CD4-positive, alpha-beta T cell treated with Interleukin-4 for 4 hours (primary cell): Measurements from ENCODE around the gene CEP104.

Source experiments
- DNase-seq: peaks from one replicate; pipeline ENCODE4 v3.0.0-alpha.2; 2020

Gene CEP104

DNA sequence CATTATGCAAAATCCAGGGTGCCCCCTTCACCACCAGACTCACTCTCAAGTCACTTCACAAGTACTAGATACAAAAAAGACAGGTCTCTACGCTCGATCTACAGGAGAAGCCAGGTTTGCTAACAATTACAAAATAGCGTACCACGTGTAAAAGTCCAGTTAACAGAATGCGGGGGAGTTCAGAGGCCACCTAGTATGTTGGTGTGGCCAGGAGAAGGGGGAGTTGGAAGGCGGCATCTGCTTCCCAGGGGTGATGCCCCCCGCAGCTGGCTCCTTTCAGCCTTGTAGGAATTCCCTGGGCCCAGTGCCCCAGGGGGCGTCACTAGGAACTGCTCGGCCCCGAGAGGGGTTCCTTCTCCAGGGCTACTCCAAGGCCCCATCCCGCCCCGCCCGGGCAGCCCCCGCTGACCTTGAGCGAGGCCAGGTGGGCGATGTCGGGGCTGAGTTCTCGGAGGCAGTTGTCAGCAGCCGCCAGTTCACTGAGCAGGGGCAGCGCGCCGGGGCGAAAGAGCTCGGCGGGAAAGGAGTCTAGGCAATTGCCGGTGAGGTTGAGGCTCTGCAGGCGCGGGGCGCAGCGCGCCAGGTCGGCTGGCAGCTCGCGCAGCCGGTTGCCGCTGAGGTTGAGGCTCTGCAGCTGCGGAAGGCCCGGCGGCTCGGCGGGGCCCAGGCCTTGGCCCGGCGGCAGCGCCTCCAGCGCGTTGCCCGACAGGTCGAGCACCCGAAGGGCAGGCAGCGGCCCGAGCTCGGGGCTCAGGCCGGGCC lies 61.4 kb downstream of the CEP104 start:
- no peak for DNase-seq

- DNase-seq = no peak
These were observed 66.1 kb downstream of the CEP104 start for GRCh38 chr1:3790952-3791351.

DNA sequence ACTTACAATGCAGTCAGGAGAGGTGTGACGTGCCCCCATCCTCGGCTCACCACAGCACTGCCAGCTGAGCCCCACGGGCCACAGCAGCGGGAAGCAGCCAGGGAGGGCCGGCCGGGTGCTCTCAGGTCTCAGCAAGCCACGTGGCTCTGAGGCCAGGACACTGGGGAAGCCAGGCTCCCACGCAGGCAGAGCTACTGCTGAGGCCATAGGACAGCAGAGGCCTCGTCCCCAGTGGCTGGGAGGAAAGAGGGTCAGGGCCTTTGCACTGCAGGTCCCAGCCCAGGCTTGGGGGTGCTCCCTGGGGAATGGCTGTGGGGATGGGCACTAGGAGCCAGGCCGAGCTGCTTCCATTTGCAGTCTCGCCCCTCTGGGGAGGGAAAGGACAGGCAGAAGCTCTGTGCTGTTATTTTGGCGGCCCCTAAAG lies 66.5 kb downstream of the CEP104 start:
- no peak for DNase-seq

GRCh38 chr1:3789421-3790300 lies 67.3 kb downstream of the CEP104 start:
- no peak for DNase-seq

DNA sequence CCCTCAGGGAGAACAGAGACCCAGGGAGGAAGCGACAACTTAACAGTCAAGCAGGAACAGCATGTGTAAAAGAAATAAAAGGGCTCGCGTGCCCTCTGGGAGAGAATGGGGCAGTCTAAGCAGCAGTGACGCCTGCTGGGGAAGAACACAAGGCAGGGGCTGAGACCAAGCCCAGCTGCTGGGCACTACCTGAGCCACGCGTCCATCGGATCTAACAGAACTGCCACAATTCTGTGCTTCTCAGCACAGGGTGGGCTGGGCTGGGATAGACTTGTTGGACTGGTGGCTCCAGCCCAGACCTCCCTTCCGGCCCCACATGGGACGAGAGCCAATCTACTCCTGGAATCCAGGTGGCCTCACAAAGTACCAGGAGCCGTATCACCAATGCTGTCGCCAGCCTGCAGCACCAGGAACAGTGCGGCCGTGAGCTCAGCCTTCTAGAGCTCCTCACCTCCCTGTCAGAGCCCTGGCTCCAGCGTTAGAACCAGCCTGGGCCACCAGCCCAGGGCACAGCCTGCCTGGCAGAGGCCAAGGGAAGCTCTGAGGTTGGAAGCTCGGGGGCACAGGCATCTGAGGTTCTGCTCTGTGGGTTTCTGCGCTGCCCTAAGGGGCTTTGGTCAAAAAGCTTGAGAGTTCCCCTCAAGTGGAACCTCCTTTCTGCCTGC lies 68.1 kb downstream of the CEP104 start:
- no peak for DNase-seq

GRCh38 chr1:3787745-3788605 lies 69.0 kb downstream of the CEP104 start:
- DNase-seq = no peak

- DNase-seq = peak; percentile 4
These were observed 69.7 kb downstream of the CEP104 start for GRCh38 chr1:3787349-3787715.

DNA sequence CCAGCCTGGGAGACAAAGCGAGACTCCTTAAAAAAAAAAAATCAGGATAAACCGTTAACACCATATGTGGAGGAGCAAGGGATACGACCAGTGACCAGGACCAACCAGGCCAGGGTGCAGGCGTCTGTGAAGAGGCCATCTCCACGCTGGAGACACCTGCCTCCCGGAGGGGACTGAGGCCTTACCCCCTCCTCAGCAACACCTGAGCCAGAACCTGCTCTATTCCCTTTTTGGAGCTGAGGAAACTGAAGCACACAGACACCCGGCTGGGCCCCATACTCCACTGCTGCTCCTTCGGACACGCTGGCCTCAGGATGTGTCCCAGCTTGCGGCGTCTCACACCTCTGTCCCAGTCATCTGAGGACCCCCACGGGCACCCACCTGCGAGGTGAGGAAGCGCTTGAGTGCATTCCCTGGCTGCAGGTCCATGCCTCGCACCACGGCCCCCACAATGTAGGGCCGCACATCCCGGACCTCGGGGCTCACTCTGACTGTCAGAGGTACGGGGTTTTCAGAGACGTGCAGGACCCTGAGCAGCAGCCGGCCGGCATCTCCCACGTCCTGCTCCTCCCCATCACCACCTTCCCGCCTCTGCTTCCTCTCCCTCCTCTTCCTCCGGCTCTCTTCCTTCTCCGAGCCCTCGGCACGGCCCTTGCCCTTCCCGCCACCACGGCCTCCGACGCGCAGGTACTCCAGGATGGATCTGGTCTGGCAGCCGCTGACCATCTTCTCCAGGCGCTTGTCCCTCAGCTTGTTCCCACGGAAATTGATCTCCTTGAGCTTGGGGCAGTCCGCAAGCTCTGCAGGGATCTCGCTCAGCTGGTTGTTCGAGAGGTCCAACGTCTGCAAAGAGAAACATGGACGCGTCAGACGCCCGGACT lies 70.3 kb downstream of the CEP104 start:
- DNase-seq = no peak

GRCh38 chr1:3785456-3786157 lies 71.4 kb downstream of the CEP104 start:
- no peak for DNase-seq

GRCh38 chr1:3785045-3785444 lies 72.0 kb downstream of the CEP104 start:
- DNase-seq = no peak

- DNase-seq = no peak
These were observed 73.1 kb downstream of the CEP104 start for GRCh38 chr1:3783651-3784474.

- no peak for DNase-seq
These were observed 76.1 kb downstream of the CEP104 start for GRCh38 chr1:3780901-3781300.

GRCh38 chr1:3779912-3780416 lies 77.0 kb downstream of the CEP104 start:
- no peak for DNase-seq

DNA sequence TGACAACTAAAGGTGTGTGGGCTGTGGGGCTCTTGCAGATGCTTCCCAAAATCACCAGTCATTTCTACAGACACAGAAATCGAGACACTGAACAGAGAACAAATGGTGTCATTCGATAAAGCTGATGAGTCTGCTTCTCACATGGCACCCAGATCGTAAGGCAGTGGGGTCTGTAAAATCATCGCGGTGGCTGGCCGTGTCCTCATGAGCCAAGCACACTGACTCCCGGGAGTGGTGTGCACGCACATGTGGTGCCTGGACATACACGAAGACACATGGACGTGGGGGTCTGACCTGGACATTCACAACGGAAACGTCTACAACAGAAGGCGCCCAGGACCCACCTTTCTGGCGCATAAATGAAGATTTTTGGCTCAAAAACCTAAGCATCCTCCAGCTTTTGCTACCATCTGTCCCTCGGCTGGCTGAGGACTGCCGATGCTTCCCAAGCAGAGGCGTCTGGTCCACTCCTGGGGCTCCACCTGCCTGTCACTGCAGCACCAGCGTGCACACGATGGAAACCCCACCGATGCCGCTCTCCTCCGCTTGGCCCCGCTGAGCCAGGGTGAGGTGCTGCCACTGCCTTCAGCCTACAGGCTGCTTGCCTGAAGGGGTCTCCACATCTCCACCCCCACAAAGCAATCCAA lies 77.6 kb downstream of the CEP104 start:
- DNase-seq = no peak

DNA sequence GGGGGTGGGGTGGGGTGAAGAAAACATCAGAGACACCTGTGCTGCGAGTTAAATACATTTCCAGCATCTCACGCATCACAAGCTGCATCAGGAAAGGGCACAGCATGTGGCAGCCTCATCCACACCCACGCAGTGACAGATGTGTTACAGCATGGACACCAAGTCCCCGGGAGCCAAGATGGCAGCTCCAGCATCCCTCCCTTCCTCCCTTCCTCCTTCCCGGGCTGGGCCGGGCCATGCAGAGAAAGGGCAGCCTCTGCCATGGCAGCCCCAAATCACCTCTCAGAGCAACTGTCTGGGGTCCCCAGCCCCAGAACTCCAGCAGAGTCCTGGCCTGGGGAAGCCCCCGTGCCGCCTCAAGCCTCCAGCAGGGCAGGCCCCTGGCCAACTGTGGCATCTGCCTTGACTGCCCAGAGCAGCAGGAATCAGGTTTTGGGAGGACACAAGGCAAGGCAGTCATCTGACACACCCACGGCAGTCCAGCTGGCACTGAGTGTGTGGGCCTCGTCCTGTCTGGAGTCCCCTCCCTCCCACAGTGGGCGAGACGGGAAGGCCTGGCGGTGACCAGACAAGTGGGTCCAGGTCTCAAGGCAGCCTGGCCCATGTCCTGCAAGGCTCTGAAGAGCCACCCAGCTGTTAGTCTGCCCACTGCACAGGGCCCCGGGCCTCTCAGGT lies 78.3 kb downstream of the CEP104 start:
- no peak for DNase-seq

- DNase-seq = no peak
These were observed 79.1 kb downstream of the CEP104 start for GRCh38 chr1:3777647-3778589.

- DNase-seq = no peak
These were observed 79.9 kb downstream of the CEP104 start for GRCh38 chr1:3777078-3777547.
